Measurements from ENCODE around the gene SOX18. TPM values are rescaled to one million over a fixed set of nuclear protein-coding genes. Genes with fewer than 3 reads are reported as not detected.

The SOX18 gene
- total and polyA plus RNA-seq, 2 of the 13 experiments (the other 11 are each of a cell fraction or from before 2014, with no cell fraction given): 1.6 to 1.9 TPM

- TF ChIP-seq ZFP36L1 (CRISPR knock-in tag; IDR thresholded peaks at IDR 0.05) (no peak), MEIS1 (CRISPR knock-in tag; IDR thresholded peaks at IDR 0.05; ENCODE audit: borderline replicate concordance) (no peak), AGO2 (optimal IDR thresholded peaks at IDR 0.05; ENCODE audit: low read depth, low read length) (peak; percentile 85), BRD4 (CRISPR knock-in tag; IDR thresholded peaks at IDR 0.05) (no peak), POLR2A (IDR thresholded peaks at IDR 0.05; ENCODE audit: insufficient read depth in 1 of 2, low read depth in 2 of 2, low read length in 2 of 2) (peak; percentile 13 to 60; a peak in 2 of 4 replicates), ZNF563 (CRISPR knock-in tag; IDR thresholded peaks at IDR 0.05) (no peak), HNRNPLL (IDR thresholded peaks at IDR 0.05; ENCODE audit: low read depth, low read length, poor library complexity, severe bottlenecking) (no peak), ZBTB10 (CRISPR knock-in tag; IDR thresholded peaks at IDR 0.05; ENCODE audit: borderline replicate concordance) (no peak), RBFOX2 (IDR thresholded peaks at IDR 0.05; ENCODE audit: low read depth, low read length) (peak; percentile 46; the same call in 1 of the 2 replicates), ZC3H4 (CRISPR knock-in tag; IDR thresholded peaks at IDR 0.05; ENCODE audit: borderline replicate concordance) (no peak), PITX1 (CRISPR knock-in tag; IDR thresholded peaks at IDR 0.05) (no peak), CREB1 (IDR thresholded peaks at IDR 0.05) (no peak), CREB1 (CRISPR knock-in tag; IDR thresholded peaks at IDR 0.05) (no peak), ZNF703 (CRISPR knock-in tag; IDR thresholded peaks at IDR 0.05; ENCODE audit: borderline replicate concordance) (no peak), TEAD3 (CRISPR knock-in tag; optimal IDR thresholded peaks at IDR 0.05; ENCODE audit: borderline replicate concordance) (no peak), HOXA7 (CRISPR knock-in tag; IDR thresholded peaks at IDR 0.05) (peak; percentile 69; the same call in 1 of the 2 replicates), ZNF580 (CRISPR knock-in tag; IDR thresholded peaks at IDR 0.05; ENCODE audit: borderline replicate concordance, low read depth) (no peak), ZFP91 (CRISPR knock-in tag; IDR thresholded peaks at IDR 0.05; ENCODE audit: borderline replicate concordance) (peak; percentile 64), RNF2 (conservative IDR thresholded peaks at IDR 0.05; ENCODE audit: low read depth) (no peak), ETS1 (CRISPR knock-in tag; IDR thresholded peaks at IDR 0.05) (no peak), CCAR2 (optimal IDR thresholded peaks at IDR 0.05; ENCODE audit: low read depth, low read length) (no peak), ZNF570 (CRISPR knock-in tag; IDR thresholded peaks at IDR 0.05; ENCODE audit: borderline replicate concordance) (no peak), HOXA3 (CRISPR knock-in tag; IDR thresholded peaks at IDR 0.05) (no peak)
These were observed 28.1 kb downstream of the SOX18 start (continued) for GRCh38 chr20:64021124-64021975.

Data from HepG2 (cell line).